Esophagus muscularis mucosa (tissue), 4 donors: ENCODE data around the gene ADAM22. TPM values are rescaled to one million over a fixed set of nuclear protein-coding genes. Genes with fewer than 3 reads are reported as not detected.
"Not testable (repeated sequence)": the region's sequence is repeated elsewhere in the genome, so short reads cannot be mapped to it uniquely, and the experiment has no call there.

Experiments
- DNase-seq: peaks from one replicate; pipeline ENCODE4 v3.0.0-alpha.2; 2017; ENCODE audit errors: extremely low spot score
- H3K27ac ChIP-seq, 4 donors: fragments of 200-600 bp; sonication (generic); replicated peaks in 1 of 4; 1 replicate in 3 of 4; 2 replicates in 1 of 4; pipeline ENCODE4 v1.5.1; 2016 to 2019; ENCODE audit warnings: mild to moderate bottlenecking in 1 of 4
- H3K27me3 ChIP-seq, 4 donors: fragments of 200-600 bp; sonication (generic); one replicate each; pipeline versions ENCODE4 v1.5.1 to v1.6.0; 2016 to 2019
- H3K36me3 ChIP-seq, 4 donors: fragments of 200-600 bp; sonication (generic); one replicate each; pipeline ENCODE4 v1.5.1; 2016 to 2019
- H3K4me1 ChIP-seq, 4 donors: fragments of 200-600 bp; sonication (generic); one replicate each; pipeline ENCODE4 v1.5.1; 2016 to 2019
- H3K4me3 ChIP-seq, 4 donors: fragments of 200-600 bp; sonication (generic); 1 replicate in 2 of 4; 2 replicates in 2 of 4; pipeline ENCODE4 v1.5.1; 2016 to 2019; ENCODE audit warnings: mild to moderate bottlenecking in 4 of 4, moderate library complexity in 1 of 4
- H3K9me3 ChIP-seq, 4 donors: fragments of 200-600 bp; sonication (generic); 1 replicate in 3 of 4; 2 replicates in 1 of 4; pipeline ENCODE4 v1.5.1; 2016 to 2019
- CTCF ChIP-seq, 3 experiments: fragments of 200-600 bp in 2 of 3; fragments of 450-650 bp in 1 of 3; sonication (generic) in 2 of 3; IDR thresholded peaks; one replicate each; pipeline ENCODE4 v1.5.1; 2017 to 2019; ENCODE audit warnings: antibody characterized with exemption in 3 of 3, mild to moderate bottlenecking in 2 of 3, moderate library complexity in 1 of 3
- EP300 ChIP-seq: sonication (generic); formaldehyde crosslinking; IDR thresholded peaks from one replicate; pipeline ENCODE4 v1.6.1; 2017; ENCODE audit warnings: antibody characterized with exemption
- POLR2A ChIP-seq: fragments of 450-650 bp; IDR thresholded peaks from one replicate; pipeline ENCODE4 v1.6.1; 2017; ENCODE audit warnings: antibody characterized with exemption, moderate library complexity, mild to moderate bottlenecking, low read depth
- POLR2AphosphoS5 ChIP-seq, 2 donors: sonication (generic); formaldehyde crosslinking; IDR thresholded peaks; one replicate each; pipeline ENCODE4 v1.6.1; 2017; ENCODE audit warnings: antibody characterized with exemption in 2 of 2
- WGBS: methylation state at CpG from one replicate; pipeline ENCODE4 v1.1.5; 2018; 5-methylcytosine and 5-hydroxymethylcytosine counted together
- intact Hi-C: fragments of 100-400 bp; cut with DNase I; formaldehyde crosslinking; loops from one replicate; pipeline ENCODE4 v1.15.1; 2023
- total RNA-seq, 4 donors: library from RNA; depleted of rRNA; stranded (reverse); fragments of >200 nt; gene quantifications; one replicate each; pipeline versions ENCODE4 v1.1.0 to v1.2.1, GENCODE V29; 2016

Gene ADAM22
- total RNA-seq = 1 to 10 TPM; 1.0 to 3.3 (median 1.9) TPM

- TF ChIP-seq EP300 (no peak), POLR2AphosphoS5 (IDR thresholded peaks at IDR 0.05) (peak in 1 of 2 donors; percentile 53)
- DNase-seq = peak; percentile 93
- Histone ChIP-seq H3K9me3 (no peaks in the 10 kb centered on the region), H3K4me1 (peaks cover 8 to 21% (median 20%) of the 10 kb centered on the region in 4 donors), H3K27me3 (no peaks in the 10 kb centered on the region), H3K27ac (peak within 1 kb of the TSS in 1 of 4 donors; percentile 39), H3K36me3 (no peaks in the 10 kb centered on the region), H3K4me3 (peak within 1 kb of the TSS; percentile 59 to 80 (median 65))
- under 1% methylated on average over 23 of the region's 70 CpGs for WGBS
- intact Hi-C loops = no loop called here
These were observed at the start of gene ADAM22 for GRCh38 chr7:87933953-87934698. ADAM22 (plus strand) TSS chr7:87934251; CDS start chr7:87934466, 215 bp downstream.

- DNase-seq = no peak
- H3K27me3 ChIP-seq = no peaks in the 10 kb centered on the region
- TF ChIP-seq POLR2AphosphoS5 (IDR thresholded peaks at IDR 0.05) (no peak), POLR2A (no peak), CTCF (IDR thresholded peaks at IDR 0.05) (no peak), EP300 (no peak)
- H3K27ac ChIP-seq = no peak overlapping the region
- no peak overlapping the region for H3K4me3 ChIP-seq
- no peaks in the 10 kb centered on the region for H3K4me1 ChIP-seq
- intact Hi-C loops = loop anchor here (5.0 kb wide), 3 partner anchors 88 to 573 kb away; no protein-coding TSS in a partner anchor
- H3K9me3 ChIP-seq = no peaks in the 10 kb centered on the region
- 97% methylated on average over 2 of the region's 2 CpGs for WGBS
- H3K36me3 ChIP-seq = peaks cover 0 to 19% (median 3%) of the 10 kb centered on the region in 4 donors
These were observed 49.0 kb upstream of the ADAM22 start for GRCh38 chr7:87885018-87885417.

GRCh38 chr7:87886875-87887274 is 47.2 kb upstream of the ADAM22 start:
- Histone ChIP-seq H3K4me3 (no peak overlapping the region), H3K27me3 (no peaks in the 10 kb centered on the region), H3K36me3 (peaks cover 0 to 19% (median 3%) of the 10 kb centered on the region in 4 donors), H3K4me1 (no peaks in the 10 kb centered on the region), H3K27ac (no peak overlapping the region), H3K9me3 (no peaks in the 10 kb centered on the region)
- no peak for DNase-seq
- TF ChIP-seq EP300 (no peak), POLR2A (no peak), POLR2AphosphoS5 (IDR thresholded peaks at IDR 0.05) (no peak), CTCF (IDR thresholded peaks at IDR 0.05) (peak; percentile 37 to 54 (median 43))
- intact Hi-C loops = loop anchor here (5.0 kb wide), 3 partner anchors 90 to 575 kb away; no protein-coding TSS in a partner anchor

- WGBS = 96% methylated on average over 2 of the region's 2 CpGs
- H3K27me3 ChIP-seq = no peaks in the 10 kb centered on the region
- peaks cover 0 to 22% (median 6%) of the 10 kb centered on the region in 4 donors for H3K36me3 ChIP-seq
- no peaks in the 10 kb centered on the region for H3K9me3 ChIP-seq
- intact Hi-C loops = no loop called here
- no peak overlapping the region for H3K4me3 ChIP-seq
- no peak overlapping the region for H3K27ac ChIP-seq
- H3K4me1 ChIP-seq = no peaks in the 10 kb centered on the region
- TF ChIP-seq POLR2AphosphoS5 (IDR thresholded peaks at IDR 0.05) (no peak), POLR2A (no peak), EP300 (no peak), CTCF (IDR thresholded peaks at IDR 0.05) (no peak)
- DNase-seq = no peak
These were observed 38.7 kb upstream of the ADAM22 start for GRCh38 chr7:87895363-87895762.

- no peak overlapping the region for H3K27ac ChIP-seq
- no peaks in the 10 kb centered on the region for H3K27me3 ChIP-seq
- intact Hi-C loops = no loop called here
- TF ChIP-seq CTCF (IDR thresholded peaks at IDR 0.05) = no peak
- TF ChIP-seq POLR2A = no peak
- no peak for TF ChIP-seq EP300
- TF ChIP-seq POLR2AphosphoS5 (IDR thresholded peaks at IDR 0.05) = no peak
- no peaks in the 10 kb centered on the region for H3K4me1 ChIP-seq
- H3K4me3 ChIP-seq = no peak overlapping the region
- 97% methylated on average over 2 of the region's 2 CpGs for WGBS
- no peaks in the 10 kb centered on the region for H3K9me3 ChIP-seq
- peaks cover 0 to 30% (median 4%) of the 10 kb centered on the region in 4 donors for H3K36me3 ChIP-seq
- DNase-seq = no peak
These were observed 34.8 kb upstream of the ADAM22 start for GRCh38 chr7:87899255-87899654.

- WGBS = 95% methylated on average over 3 of the region's 3 CpGs
- H3K27ac ChIP-seq, H3K4me3 ChIP-seq, intact Hi-C loops, H3K4me1 ChIP-seq, DNase-seq, H3K27me3 ChIP-seq, H3K9me3 ChIP-seq: not testable (repeated sequence)
- H3K36me3 ChIP-seq = peaks cover 0 to 11% (median 2%) of the 10 kb centered on the region in 4 donors
These were observed 26.7 kb upstream of the ADAM22 start for GRCh38 chr7:87907136-87907906.

GRCh38 chr7:87908814-87909213 is 25.2 kb upstream of the ADAM22 start:
- H3K4me3 ChIP-seq, H3K4me1 ChIP-seq, intact Hi-C loops, H3K9me3 ChIP-seq, H3K27me3 ChIP-seq, H3K27ac ChIP-seq, H3K36me3 ChIP-seq, DNase-seq: not testable (repeated sequence)
- WGBS = 95% methylated on average over 4 of the region's 4 CpGs
